ENCODE measurements around the gene PKNOX2. TPM values are rescaled to one million over a fixed set of nuclear protein-coding genes. Genes with fewer than 3 reads are reported as not detected.

The PKNOX2 gene
- total RNA-seq, 1 donor from 2014 or later = 39.9 TPM

GRCh38 chr11:125253289-125253688 is 88.7 kb downstream of the PKNOX2 start:
- peaks cover 9% of the 10 kb centered on the region for H3K36me3 Mint-ChIP-seq (ENCODE audit: insufficient read depth)
- H3K4me3 Mint-ChIP-seq (ENCODE audit: low read depth) = no peak overlapping the region
- no peak overlapping the region for H3K27ac Mint-ChIP-seq
- no peak for DNase-seq (ENCODE audit: low spot score, unreplicated experiment)
- TF ChIP-seq, protein P1, sequence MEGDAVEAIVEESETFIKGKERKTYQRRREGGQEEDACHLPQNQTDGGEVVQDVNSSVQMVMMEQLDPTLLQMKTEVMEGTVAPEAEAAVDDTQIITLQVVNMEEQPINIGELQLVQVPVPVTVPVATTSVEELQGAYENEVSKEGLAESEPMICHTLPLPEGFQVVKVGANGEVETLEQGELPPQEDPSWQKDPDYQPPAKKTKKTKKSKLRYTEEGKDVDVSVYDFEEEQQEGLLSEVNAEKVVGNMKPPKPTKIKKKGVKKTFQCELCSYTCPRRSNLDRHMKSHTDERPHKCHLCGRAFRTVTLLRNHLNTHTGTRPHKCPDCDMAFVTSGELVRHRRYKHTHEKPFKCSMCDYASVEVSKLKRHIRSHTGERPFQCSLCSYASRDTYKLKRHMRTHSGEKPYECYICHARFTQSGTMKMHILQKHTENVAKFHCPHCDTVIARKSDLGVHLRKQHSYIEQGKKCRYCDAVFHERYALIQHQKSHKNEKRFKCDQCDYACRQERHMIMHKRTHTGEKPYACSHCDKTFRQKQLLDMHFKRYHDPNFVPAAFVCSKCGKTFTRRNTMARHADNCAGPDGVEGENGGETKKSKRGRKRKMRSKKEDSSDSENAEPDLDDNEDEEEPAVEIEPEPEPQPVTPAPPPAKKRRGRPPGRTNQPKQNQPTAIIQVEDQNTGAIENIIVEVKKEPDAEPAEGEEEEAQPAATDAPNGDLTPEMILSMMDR (IDR thresholded peaks at IDR 0.05; ENCODE audit: unreplicated experiment) = no peak
- H3K9me3 Mint-ChIP-seq (ENCODE audit: low read depth) = no peaks in the 10 kb centered on the region
- no peaks in the 10 kb centered on the region for H3K27me3 Mint-ChIP-seq
- H3K4me1 Mint-ChIP-seq (ENCODE audit: low read depth) = peaks cover 5% of the 10 kb centered on the region

- no peaks in the 10 kb centered on the region for H3K27me3 Mint-ChIP-seq
- no peak overlapping the region for H3K27ac Mint-ChIP-seq
- H3K36me3 Mint-ChIP-seq (ENCODE audit: insufficient read depth) = peaks cover 9% of the 10 kb centered on the region
- H3K9me3 Mint-ChIP-seq (ENCODE audit: low read depth) = no peaks in the 10 kb centered on the region
- TF ChIP-seq, protein P1 (IDR thresholded peaks at IDR 0.05; ENCODE audit: unreplicated experiment) = no peak
- peaks cover 5% of the 10 kb centered on the region for H3K4me1 Mint-ChIP-seq (ENCODE audit: low read depth)
- no peak for DNase-seq (ENCODE audit: low spot score, unreplicated experiment)
- no peak overlapping the region for H3K4me3 Mint-ChIP-seq (ENCODE audit: low read depth)
These were observed 89.4 kb downstream of the PKNOX2 start for GRCh38 chr11:125253795-125254525.

DNA sequence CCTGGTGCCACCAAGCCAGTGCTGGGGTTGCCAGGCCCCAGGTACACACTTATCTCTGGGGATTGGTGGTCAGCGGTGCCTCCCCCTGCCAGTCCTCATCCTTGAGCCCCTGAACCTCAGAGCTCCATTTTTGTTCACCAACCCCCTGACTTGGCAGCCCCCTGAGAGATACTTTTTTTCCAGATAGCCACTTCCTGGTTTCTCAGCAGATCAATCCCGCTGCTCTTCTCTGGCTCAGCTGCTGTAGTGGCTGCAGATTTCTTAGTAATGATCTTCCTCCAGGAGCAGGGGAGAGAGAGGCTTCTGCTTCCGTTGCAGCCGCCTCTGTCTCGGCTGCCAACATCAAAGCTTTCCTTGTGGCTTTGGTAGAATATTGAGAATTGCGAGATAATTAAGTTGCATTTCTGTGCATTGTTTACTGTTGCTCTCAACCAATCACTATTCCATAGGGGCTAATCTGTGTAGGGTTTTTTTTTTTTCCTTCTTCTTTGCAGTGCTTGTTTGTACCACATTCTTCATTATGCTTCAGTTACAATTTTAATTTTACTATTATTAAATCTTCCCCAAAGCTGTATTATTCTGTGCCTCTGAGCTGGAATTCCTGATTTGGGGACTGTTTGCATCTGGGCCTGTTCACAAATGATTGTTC is 92.1 kb downstream of the PKNOX2 start:
- no peaks in the 10 kb centered on the region for H3K9me3 Mint-ChIP-seq (ENCODE audit: low read depth)
- TF ChIP-seq, protein P1 (IDR thresholded peaks at IDR 0.05; ENCODE audit: unreplicated experiment) = no peak
- no peak for DNase-seq (ENCODE audit: low spot score, unreplicated experiment)
- H3K36me3 Mint-ChIP-seq (ENCODE audit: insufficient read depth) = peaks cover 4% of the 10 kb centered on the region
- no peak overlapping the region for H3K27ac Mint-ChIP-seq
- H3K27me3 Mint-ChIP-seq = no peaks in the 10 kb centered on the region
- no peak overlapping the region for H3K4me3 Mint-ChIP-seq (ENCODE audit: low read depth)
- peaks cover 17% of the 10 kb centered on the region for H3K4me1 Mint-ChIP-seq (ENCODE audit: low read depth)

DNA sequence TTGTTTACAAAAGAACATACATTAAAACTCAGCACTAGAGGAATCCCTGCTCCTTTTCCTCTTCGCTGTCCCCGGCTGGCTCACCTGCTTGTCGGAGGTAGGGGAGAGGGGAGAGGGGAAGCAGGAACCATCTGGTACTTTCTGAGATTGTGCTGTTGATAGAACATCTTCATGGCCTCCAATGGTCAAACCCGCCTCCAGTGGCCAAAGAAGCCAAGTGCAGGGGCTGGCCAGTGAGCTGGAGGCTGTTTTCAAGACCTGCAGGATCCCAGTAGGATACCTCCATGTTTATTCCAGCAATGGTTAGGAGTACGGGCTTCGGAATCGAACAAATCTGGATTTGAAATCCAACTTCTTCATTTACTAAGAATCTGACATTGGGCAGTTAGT is 92.6 kb downstream of the PKNOX2 start:
- H3K27me3 Mint-ChIP-seq = no peaks in the 10 kb centered on the region
- TF ChIP-seq, protein P1 (IDR thresholded peaks at IDR 0.05; ENCODE audit: unreplicated experiment) = peak; percentile 48
- peaks cover 22% of the 10 kb centered on the region for H3K4me1 Mint-ChIP-seq (ENCODE audit: low read depth)
- H3K4me3 Mint-ChIP-seq (ENCODE audit: low read depth) = no peak overlapping the region
- no peak for DNase-seq (ENCODE audit: low spot score, unreplicated experiment)
- no peaks in the 10 kb centered on the region for H3K9me3 Mint-ChIP-seq (ENCODE audit: low read depth)
- peaks cover 4% of the 10 kb centered on the region for H3K36me3 Mint-ChIP-seq (ENCODE audit: insufficient read depth)
- no peak overlapping the region for H3K27ac Mint-ChIP-seq

DNA sequence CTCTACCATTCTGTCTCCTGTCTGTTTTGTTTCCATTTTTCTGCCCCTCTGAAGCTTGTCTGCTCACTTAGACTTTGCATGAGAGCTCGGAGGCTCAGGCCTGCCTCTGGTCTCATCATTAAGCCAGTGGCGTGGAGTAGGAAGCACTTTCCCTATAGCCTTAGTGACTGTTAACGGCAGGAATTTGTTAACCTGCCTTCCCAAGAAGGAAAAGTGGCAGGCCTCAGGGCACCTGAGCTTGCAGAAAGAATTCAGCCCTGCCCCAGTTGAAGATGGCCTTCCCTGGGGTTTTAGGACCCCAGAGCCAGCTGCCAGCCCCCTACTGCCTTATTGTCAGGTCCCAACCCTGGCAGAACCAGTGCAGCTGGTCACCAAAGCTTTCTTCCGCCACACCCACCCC is 93.2 kb downstream of the PKNOX2 start:
- Mint-ChIP-seq H3K4me3 (ENCODE audit: low read depth) (no peak overlapping the region), H3K36me3 (ENCODE audit: insufficient read depth) (peaks cover 4% of the 10 kb centered on the region), H3K9me3 (ENCODE audit: low read depth) (no peaks in the 10 kb centered on the region), H3K27me3 (no peaks in the 10 kb centered on the region), H3K27ac (no peak overlapping the region), H3K4me1 (ENCODE audit: low read depth) (peaks cover 27% of the 10 kb centered on the region)
- no peak for DNase-seq (ENCODE audit: low spot score, unreplicated experiment)
- TF ChIP-seq, protein P1 (IDR thresholded peaks at IDR 0.05; ENCODE audit: unreplicated experiment) = no peak

All from progenitor cell of endocrine pancreas (in vitro differentiated cells).